CD14-positive monocyte (primary cell): ENCODE measurements around the gene EFEMP2. TPM values are rescaled to one million over a fixed set of nuclear protein-coding genes. Genes with fewer than 3 reads are reported as not detected.
A peak's percentile ranks its signal among the peaks of the same experiment; 100 is the strongest.

Experiments used
- DNase-seq, 3 donors: peaks; one replicate each; pipeline ENCODE4 v3.0.0-alpha.2; 2011 to 2022
- H2AFZ ChIP-seq: 2 replicates; pipeline ENCODE4 v1.6.0; 2012; ENCODE audit warnings: mild to moderate bottlenecking, low read depth, low read length, inconsistent platforms; ENCODE audit not compliant: insufficient read depth, poor library complexity, severe bottlenecking
- H3K27ac ChIP-seq, 2 donors: 1 replicate in 1 of 2; 2 replicates in 1 of 2; pipeline ENCODE4 v1.5.1; 2012 to 2013; ENCODE audit warnings: low read length in 2 of 2, control low read depth in 1 of 2, inconsistent platforms in 1 of 2, low read depth in 1 of 2, mild to moderate bottlenecking in 1 of 2
- H3K27me3 ChIP-seq, 2 donors: one replicate each; pipeline versions ENCODE4 v1.6.0 to v1.6.1; 2011 to 2013; ENCODE audit warnings: low read length in 2 of 2; ENCODE audit not compliant: control insufficient read depth in 2 of 2, insufficient read depth in 2 of 2
- H3K36me3 ChIP-seq, 2 donors: replicated peaks in 1 of 2; 1 replicate in 1 of 2; 2 replicates in 1 of 2; pipeline versions ENCODE4 v1.5.1 to v1.6.1; 2012 to 2013; ENCODE audit warnings: low read length in 2 of 2, control low read depth in 1 of 2, inconsistent platforms in 1 of 2, mild to moderate bottlenecking in 1 of 2; ENCODE audit not compliant: insufficient read depth in 2 of 2, control insufficient read depth in 1 of 2
- H3K4me1 ChIP-seq, 2 donors: 1 replicate in 1 of 2; 2 replicates in 1 of 2; pipeline versions ENCODE4 v1.5.1 to v1.6.1; 2012 to 2013; ENCODE audit warnings: low read length in 2 of 2, control low read depth in 1 of 2, inconsistent platforms in 1 of 2, mild to moderate bottlenecking in 1 of 2, moderate library complexity in 1 of 2; ENCODE audit not compliant: insufficient read depth in 2 of 2, control insufficient read depth in 1 of 2
- H3K4me2 ChIP-seq: replicated peaks from 2 replicates; pipeline ENCODE3; 2012; ENCODE audit warnings: low read length, moderate library complexity, mild to moderate bottlenecking; ENCODE audit not compliant: poor library complexity, severe bottlenecking; ENCODE audit errors: extremely low read depth
- H3K4me3 ChIP-seq, 3 experiments: fragments of 200-600 bp in 1 of 3; sonication (generic) in 1 of 3; replicated peaks in 1 of 3; 1 replicate in 2 of 3; 2 replicates in 1 of 3; pipeline ENCODE4 v1.5.1; 2011 to 2013; ENCODE audit warnings: low read length in 3 of 3, mild to moderate bottlenecking in 3 of 3, control low read depth in 2 of 3, low read depth in 2 of 3, inconsistent platforms in 1 of 3, moderate library complexity in 1 of 3
- H3K79me2 ChIP-seq: 2 replicates; pipeline ENCODE4 v1.6.0; 2012; ENCODE audit warnings: mild to moderate bottlenecking, control low read depth, inconsistent platforms, low read length, moderate library complexity; ENCODE audit not compliant: insufficient read depth
- H3K9ac ChIP-seq: 2 replicates; pipeline ENCODE4 v1.6.0; 2017; ENCODE audit warnings: low read length, mild to moderate bottlenecking; ENCODE audit not compliant: insufficient read depth, poor library complexity, severe bottlenecking
- H3K9me3 ChIP-seq, 2 donors: replicated peaks in 1 of 2; 1 replicate in 1 of 2; 2 replicates in 1 of 2; pipeline versions ENCODE4 v1.5.1 to v1.6.1; 2012 to 2013; ENCODE audit warnings: low read length in 2 of 2, control low read depth in 1 of 2; ENCODE audit not compliant: control insufficient read depth in 1 of 2, insufficient read depth in 1 of 2
- H4K20me1 ChIP-seq: 2 replicates; pipeline ENCODE4 v1.6.0; 2012; ENCODE audit warnings: mild to moderate bottlenecking, low read length, control low read depth, moderate library complexity; ENCODE audit not compliant: insufficient read depth
- H3K27ac Mint-ChIP-seq, 7 donors: one replicate each; pipeline ENCODE4 v1.8.0; 2020; ENCODE audit warnings: mild to moderate bottlenecking in 7 of 7, mixed read lengths in 7 of 7, moderate library complexity in 6 of 7, inconsistent platforms in 2 of 7
- H3K27me3 Mint-ChIP-seq, 3 donors: one replicate each; pipeline ENCODE4 v1.8.0; 2021 to 2022; ENCODE audit warnings: low read depth in 3 of 3, mild to moderate bottlenecking in 3 of 3, mixed read lengths in 3 of 3, moderate library complexity in 3 of 3, inconsistent platforms in 1 of 3
- H3K36me3 Mint-ChIP-seq, 2 donors: one replicate each; pipeline ENCODE4 v1.8.0; 2020; ENCODE audit warnings: mixed read lengths in 2 of 2, inconsistent platforms in 1 of 2, mild to moderate bottlenecking in 1 of 2
- H3K4me1 Mint-ChIP-seq: one replicate; pipeline ENCODE4 v1.8.0; 2020; ENCODE audit warnings: mild to moderate bottlenecking, mixed read lengths
- H3K4me3 Mint-ChIP-seq, 2 donors: one replicate each; pipeline ENCODE4 v1.8.0; 2020; ENCODE audit warnings: mild to moderate bottlenecking in 2 of 2, mixed read lengths in 2 of 2, moderate library complexity in 1 of 2
- H3K9me3 Mint-ChIP-seq, 7 donors: one replicate each; pipeline ENCODE4 v1.8.0; 2020 to 2022; ENCODE audit warnings: mixed read lengths in 7 of 7, mild to moderate bottlenecking in 6 of 7, moderate library complexity in 6 of 7, inconsistent platforms in 2 of 7
- WGBS: methylation state at CpG from one replicate; pipeline ENCODE4 v1.1.5; 2013; ENCODE audit warnings: missing lambda C conversion rate; ENCODE audit not compliant: insufficient coverage; 5-methylcytosine and 5-hydroxymethylcytosine counted together
- intact Hi-C, 2 donors: fragments of 100-400 bp; cut with micrococcal nuclease; formaldehyde crosslinking; loops; one replicate each; pipeline versions ENCODE4 v1.15.0 to v1.15.1; 2023
- polyA plus RNA-seq, 3 donors: library from polyadenylated mRNA; depleted of rRNA in 1 of 3; unstranded in 2 of 3; stranded (reverse) in 1 of 3; fragments of 300-500 nt in 2 of 3; fragments of >200 nt in 1 of 3; fragmentation: Illumina TruSeq in 2 of 3; gene quantifications; 1 replicate in 2 of 3; 2 replicates in 1 of 3; pipeline ENCODE4 v1.2.3, GENCODE V29; 2012 to 2021
- TF ChIP-seq, protein P1 (sequence below): fragments of 200-600 bp; IDR thresholded peaks from one replicate; pipeline ENCODE4 v1.8.0; 2022; ENCODE audit warnings: antibody characterized with exemption, mild to moderate bottlenecking

EFEMP2 gene
- polyA plus RNA-seq, 3 donors = 0.44 to 14.7 TPM; not detected in 1

DNA sequence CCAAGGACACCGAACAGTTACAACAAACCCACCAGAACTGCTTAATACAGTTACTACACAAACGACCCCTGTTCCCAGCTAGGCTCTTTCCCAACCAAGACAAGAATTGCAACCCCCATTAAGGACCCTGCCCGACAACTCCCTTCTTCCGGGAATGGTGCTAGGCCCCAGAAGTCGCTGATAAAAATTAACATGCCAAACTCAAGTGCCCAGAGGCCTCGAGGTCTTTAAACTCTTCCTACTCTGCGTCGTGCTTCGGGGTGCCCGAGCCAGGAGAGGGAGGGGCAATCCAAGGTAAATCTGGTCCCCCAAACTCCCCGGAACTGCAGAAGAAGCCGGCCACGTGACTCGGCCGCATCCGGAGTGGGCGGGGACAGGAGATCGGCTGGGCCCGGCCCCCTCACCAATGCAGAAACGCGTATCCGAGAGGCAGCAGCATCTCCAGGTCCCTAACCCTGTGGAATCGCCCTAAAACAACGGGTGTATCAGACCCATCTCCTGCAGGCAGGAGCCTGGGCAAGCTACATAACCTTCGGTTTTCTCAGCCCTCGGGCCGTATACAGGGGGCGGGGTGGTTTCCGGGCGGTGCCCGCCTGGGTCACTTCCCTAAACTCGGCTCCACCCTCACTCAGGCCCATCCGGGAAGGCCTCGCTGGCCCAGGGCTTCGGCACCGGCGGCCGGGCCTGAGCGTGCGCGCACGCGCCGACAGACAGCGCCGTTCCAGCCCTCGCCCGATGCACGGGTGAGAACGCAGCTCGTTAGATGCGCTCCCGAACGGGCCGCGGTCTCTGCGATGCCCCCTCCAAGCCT is 15.7 kb downstream of the EFEMP2 start:
- peaks cover 41 to 53% of the 10 kb centered on the region in 2 donors for H3K36me3 Mint-ChIP-seq

DNA sequence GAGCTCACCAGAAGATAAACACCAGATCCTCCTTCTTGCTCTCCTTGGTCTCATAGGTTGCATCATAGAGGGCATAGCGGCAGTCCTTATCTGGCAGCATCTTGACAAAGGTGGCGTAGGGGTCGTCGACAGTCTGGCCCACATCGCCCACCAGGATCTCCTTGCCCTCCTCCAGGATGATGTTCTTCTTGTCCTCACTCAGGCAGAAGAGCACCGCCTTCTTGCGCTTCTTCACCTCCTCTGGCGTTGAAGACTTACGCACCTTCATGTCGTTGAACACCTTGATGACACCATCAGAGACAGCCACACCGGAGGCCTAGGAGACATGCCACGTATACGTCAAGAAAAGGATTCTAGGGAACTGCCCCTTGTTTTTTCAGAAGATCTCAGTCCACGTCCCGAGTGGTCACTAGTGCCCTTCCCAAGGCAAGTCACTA is 16.7 kb downstream of the EFEMP2 start:
- 93% methylated on average over 15 of the region's 15 CpGs for WGBS
- intact Hi-C loops = no loop called here
- peaks cover 50% of the 10 kb centered on the region for H3K4me1 Mint-ChIP-seq
- Histone ChIP-seq H4K20me1 (peaks cover 70% of the 10 kb centered on the region), H3K4me1 (peaks cover 33 to 45% of the 10 kb centered on the region in 2 donors), H3K4me2 (peak overlapping the region; percentile 96), H3K27me3 (no peaks in the 10 kb centered on the region), H3K9ac (no peak overlapping the region), H3K27ac (peak overlapping the region; percentile 8 to 93), H2AFZ (no peak overlapping the region), H3K9me3 (peaks cover 4 to 8% of the 10 kb centered on the region in 2 donors), H3K4me3 (peak overlapping the region in 2 of 3 experiments; percentile 91 to 98), H3K36me3 (peaks cover 42 to 53% of the 10 kb centered on the region in 2 donors), H3K79me2 (peaks cover 54% of the 10 kb centered on the region)
- TF ChIP-seq, protein P1, sequence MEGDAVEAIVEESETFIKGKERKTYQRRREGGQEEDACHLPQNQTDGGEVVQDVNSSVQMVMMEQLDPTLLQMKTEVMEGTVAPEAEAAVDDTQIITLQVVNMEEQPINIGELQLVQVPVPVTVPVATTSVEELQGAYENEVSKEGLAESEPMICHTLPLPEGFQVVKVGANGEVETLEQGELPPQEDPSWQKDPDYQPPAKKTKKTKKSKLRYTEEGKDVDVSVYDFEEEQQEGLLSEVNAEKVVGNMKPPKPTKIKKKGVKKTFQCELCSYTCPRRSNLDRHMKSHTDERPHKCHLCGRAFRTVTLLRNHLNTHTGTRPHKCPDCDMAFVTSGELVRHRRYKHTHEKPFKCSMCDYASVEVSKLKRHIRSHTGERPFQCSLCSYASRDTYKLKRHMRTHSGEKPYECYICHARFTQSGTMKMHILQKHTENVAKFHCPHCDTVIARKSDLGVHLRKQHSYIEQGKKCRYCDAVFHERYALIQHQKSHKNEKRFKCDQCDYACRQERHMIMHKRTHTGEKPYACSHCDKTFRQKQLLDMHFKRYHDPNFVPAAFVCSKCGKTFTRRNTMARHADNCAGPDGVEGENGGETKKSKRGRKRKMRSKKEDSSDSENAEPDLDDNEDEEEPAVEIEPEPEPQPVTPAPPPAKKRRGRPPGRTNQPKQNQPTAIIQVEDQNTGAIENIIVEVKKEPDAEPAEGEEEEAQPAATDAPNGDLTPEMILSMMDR = no peak
- H3K9me3 Mint-ChIP-seq = peaks cover 0 to 15% (median 8%) of the 10 kb centered on the region in 7 donors
- H3K36me3 Mint-ChIP-seq = peaks cover 45 to 58% of the 10 kb centered on the region in 2 donors
- H3K27ac Mint-ChIP-seq = peak overlapping the region; percentile 52 to 97 (median 95)
- no peak for DNase-seq
- peak overlapping the region; percentile 87 to 94 for H3K4me3 Mint-ChIP-seq
- peaks cover 0 to 2% (median 1%) of the 10 kb centered on the region in 3 donors for H3K27me3 Mint-ChIP-seq

More for the DNA sequence above, 15.7 kb downstream of the EFEMP2 start:
- peak overlapping the region; percentile 87 to 94 for H3K4me3 Mint-ChIP-seq
- H3K27ac Mint-ChIP-seq = peak overlapping the region; percentile 79 to 97 (median 95)
- TF ChIP-seq, protein P1 = no peak
- Histone ChIP-seq H3K4me1 (peaks cover 41 to 54% of the 10 kb centered on the region in 2 donors), H4K20me1 (peaks cover 70% of the 10 kb centered on the region), H3K79me2 (peaks cover 64% of the 10 kb centered on the region), H3K27ac (peak overlapping the region; percentile 89 to 93), H2AFZ (peak overlapping the region; percentile 79), H3K4me2 (peak overlapping the region; percentile 96), H3K36me3 (peaks cover 39 to 51% of the 10 kb centered on the region in 2 donors), H3K9ac (peak overlapping the region; percentile 85), H3K27me3 (no peaks in the 10 kb centered on the region), H3K9me3 (peaks cover 0 to under 1% of the 10 kb centered on the region in 2 donors), H3K4me3 (peak overlapping the region; percentile 76 to 98 (median 91))
- intact Hi-C loops = no loop called here
- peaks cover 0 to 2% (median 1%) of the 10 kb centered on the region in 3 donors for H3K27me3 Mint-ChIP-seq
- H3K4me1 Mint-ChIP-seq = peaks cover 60% of the 10 kb centered on the region
- WGBS = 1% methylated on average over 57 of the region's 57 CpGs
- H3K9me3 Mint-ChIP-seq = peaks cover 0 to 8% (median 2%) of the 10 kb centered on the region in 7 donors
- peak; percentile 83 to 88 (median 87) for DNase-seq
